RCC 7860 (cell line): ENCODE results near the gene TRABD2A.
"Not testable (repeated sequence)": the region's sequence is repeated elsewhere in the genome, so short reads cannot be mapped to it uniquely, and the experiment has no call there.

Source experiments
- DNase-seq: peaks from one replicate; pipeline ENCODE4 v3.0.0-alpha.2; 2015; ENCODE audit warnings: low spot score
- FAIRE-seq: peaks from 2 replicates; lab custom pipeline; 2012; peaks lifted over from hg19 to GRCh38; lab: Jason Lieb, UNC

The TRABD2A gene, protein sequence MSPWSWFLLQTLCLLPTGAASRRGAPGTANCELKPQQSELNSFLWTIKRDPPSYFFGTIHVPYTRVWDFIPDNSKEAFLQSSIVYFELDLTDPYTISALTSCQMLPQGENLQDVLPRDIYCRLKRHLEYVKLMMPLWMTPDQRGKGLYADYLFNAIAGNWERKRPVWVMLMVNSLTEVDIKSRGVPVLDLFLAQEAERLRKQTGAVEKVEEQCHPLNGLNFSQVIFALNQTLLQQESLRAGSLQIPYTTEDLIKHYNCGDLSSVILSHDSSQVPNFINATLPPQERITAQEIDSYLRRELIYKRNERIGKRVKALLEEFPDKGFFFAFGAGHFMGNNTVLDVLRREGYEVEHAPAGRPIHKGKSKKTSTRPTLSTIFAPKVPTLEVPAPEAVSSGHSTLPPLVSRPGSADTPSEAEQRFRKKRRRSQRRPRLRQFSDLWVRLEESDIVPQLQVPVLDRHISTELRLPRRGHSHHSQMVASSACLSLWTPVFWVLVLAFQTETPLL

DNA sequence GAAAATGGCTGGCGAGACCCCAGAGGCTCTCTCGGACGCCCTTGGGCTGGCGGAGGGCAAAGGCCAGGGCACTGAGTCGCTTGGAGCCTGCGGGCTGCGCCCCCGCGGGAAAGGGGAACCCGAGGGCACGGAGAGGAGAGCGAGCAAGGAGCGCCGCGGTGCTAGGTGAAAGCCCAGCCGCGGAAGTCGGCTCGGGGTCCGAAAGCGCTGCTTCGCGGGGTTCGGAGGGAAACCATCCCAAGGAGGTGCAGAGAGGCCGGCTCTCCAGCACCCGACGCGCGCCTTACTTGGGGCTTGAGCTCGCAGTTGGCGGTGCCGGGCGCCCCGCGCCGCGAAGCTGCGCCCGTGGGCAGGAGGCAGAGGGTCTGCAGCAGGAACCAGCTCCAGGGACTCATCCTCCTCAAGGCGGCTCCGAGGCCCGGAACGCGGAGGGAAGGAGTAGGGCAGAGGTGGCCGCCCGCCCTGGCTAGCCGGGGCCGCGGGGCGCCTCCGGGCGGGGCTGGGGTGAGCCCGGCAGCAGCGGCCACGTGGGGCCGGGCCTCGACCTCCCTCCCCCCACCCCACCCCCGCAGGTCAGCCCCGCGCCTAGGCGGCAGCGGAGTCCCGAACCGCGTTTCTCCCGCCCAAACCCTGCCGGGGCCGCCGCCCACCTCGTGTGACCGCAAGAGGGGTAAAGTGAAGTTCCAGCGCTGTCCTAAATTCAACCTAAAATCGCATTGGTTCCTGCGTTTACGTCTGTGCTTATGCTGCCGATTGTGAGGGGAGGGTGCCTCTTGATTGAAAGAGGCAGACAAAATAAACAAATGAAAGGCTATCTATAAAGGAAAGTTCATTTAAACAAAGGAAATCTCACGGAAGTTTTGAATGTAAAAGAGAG lies at the start of gene TRABD2A:
Gene TRABD2A, minus strand, starts transcription at position 440 of the 877 bp plus-strand sequence. Its CDS starts 45 bp downstream, at position 395.
- FAIRE-seq, result no peak
- no peak for DNase-seq

- FAIRE-seq (no peak), DNase-seq (no peak)
Measured at GRCh38 chr2:84927275-84927627, 46.4 kb upstream of the TRABD2A start.

GRCh38 chr2:84925724-84926376 lies 45.0 kb upstream of the TRABD2A start:
- DNase-seq (peak; percentile 99), FAIRE-seq (peak; percentile 87)

GRCh38 chr2:84925336-84925723 lies 44.4 kb upstream of the TRABD2A start:
- FAIRE-seq (no peak), DNase-seq (no peak)

GRCh38 chr2:84924173-84925106 lies 43.6 kb upstream of the TRABD2A start:
- DNase-seq (no peak), FAIRE-seq (no peak)

DNA sequence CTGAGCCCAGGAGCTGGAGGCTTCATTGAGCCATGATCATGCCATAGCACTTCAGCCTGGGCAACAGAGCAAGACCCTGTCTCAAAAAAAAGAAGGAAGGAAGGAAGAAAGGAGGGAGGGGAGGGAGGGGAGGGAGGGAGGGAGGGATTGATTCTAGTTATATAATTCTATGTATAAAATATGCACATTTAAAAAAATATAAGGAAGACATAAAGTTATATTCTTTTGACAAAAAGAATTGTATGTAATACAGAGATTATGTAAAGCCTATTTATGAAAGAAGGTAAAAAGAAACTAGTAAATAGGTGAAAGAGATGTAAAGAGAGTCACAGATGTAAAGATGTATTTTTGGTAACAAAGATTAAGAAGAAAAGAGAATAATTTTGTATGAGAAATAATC lies 42.1 kb upstream of the TRABD2A start:
- no peak for DNase-seq
- no peak for FAIRE-seq

DNA sequence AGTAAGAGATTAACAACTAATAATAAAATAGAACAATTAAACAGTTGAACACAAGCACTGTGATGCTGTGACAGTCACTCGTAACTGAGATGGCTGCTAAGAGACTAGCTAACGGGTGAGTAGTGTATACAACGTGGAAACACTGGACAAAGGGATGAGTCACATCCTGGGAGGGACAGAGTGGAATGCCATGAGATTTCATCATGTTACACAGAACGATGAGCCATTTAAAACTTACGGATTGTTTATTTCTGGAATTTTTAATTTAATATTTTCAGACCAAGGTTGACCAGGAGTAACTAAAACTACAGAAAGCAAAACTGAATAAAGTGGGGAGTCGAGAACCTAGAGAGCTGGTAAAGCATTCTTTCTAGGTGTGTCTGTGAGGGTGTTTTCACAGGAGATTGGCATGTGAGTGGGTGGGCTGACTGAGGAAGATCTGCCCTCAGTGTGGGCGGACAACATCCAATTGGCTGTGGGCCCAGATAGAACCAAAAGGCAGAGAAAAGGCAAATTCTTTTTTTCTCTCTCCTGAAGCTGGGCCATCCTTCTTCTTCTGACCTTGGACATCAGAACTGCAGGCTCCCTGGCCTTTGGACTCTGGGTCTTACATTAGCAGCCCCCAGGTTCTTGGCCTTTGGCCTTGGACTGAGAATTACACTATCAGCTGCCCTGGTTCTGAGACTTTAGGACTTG lies 39.1 kb upstream of the TRABD2A start:
- peak; percentile 92 for FAIRE-seq
- DNase-seq, result peak; percentile 96

GRCh38 chr2:84918430-84918829 lies 37.5 kb upstream of the TRABD2A start:
- no peak for FAIRE-seq
- no peak for DNase-seq

- FAIRE-seq, DNase-seq: not testable (repeated sequence)
Measured at GRCh38 chr2:84917821-84918220, 36.9 kb upstream of the TRABD2A start.

- DNase-seq, FAIRE-seq: not testable (repeated sequence)
Measured at GRCh38 chr2:84915675-84916074, 34.8 kb upstream of the TRABD2A start.

GRCh38 chr2:84914334-84914733 lies 33.5 kb upstream of the TRABD2A start:
- DNase-seq (no peak), FAIRE-seq (no peak)

GRCh38 chr2:84912984-84913383 lies 32.1 kb upstream of the TRABD2A start:
- FAIRE-seq, result no peak
- DNase-seq, result no peak

- DNase-seq (no peak), FAIRE-seq (no peak)
Measured at GRCh38 chr2:84911135-84911678, 30.3 kb upstream of the TRABD2A start.

DNA sequence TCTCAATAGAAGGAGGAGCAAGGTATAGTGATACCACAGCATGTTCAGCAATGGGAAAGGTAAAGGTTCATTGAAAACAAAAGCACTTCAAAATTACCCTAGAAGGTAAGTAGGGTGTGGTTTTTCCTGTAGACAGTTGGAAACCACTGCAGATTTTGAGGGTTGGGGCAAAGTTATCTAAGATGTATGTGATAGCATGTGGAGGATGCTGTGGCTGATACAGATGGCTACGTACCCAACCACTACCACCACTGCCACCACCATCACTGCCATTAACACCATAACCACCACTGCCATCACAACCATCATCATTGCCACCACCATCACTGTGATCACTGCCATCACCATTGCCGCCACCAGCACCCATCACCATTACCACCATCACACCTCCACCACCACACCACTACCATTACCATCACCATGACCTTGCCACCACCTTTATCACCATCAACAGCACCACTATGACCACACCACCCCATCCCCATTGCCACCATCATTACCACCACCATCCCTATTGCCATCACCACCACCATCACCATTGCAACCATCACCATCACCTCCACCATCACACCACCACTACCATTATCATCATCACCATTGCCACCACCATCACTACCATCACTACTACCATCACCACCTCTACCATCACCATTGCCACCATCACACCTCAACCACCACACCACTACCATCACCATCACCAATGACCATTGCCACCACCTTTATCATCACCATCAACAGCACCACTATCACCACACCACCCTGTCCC lies 28.2 kb upstream of the TRABD2A start:
- DNase-seq (no peak), FAIRE-seq (no peak)

DNA sequence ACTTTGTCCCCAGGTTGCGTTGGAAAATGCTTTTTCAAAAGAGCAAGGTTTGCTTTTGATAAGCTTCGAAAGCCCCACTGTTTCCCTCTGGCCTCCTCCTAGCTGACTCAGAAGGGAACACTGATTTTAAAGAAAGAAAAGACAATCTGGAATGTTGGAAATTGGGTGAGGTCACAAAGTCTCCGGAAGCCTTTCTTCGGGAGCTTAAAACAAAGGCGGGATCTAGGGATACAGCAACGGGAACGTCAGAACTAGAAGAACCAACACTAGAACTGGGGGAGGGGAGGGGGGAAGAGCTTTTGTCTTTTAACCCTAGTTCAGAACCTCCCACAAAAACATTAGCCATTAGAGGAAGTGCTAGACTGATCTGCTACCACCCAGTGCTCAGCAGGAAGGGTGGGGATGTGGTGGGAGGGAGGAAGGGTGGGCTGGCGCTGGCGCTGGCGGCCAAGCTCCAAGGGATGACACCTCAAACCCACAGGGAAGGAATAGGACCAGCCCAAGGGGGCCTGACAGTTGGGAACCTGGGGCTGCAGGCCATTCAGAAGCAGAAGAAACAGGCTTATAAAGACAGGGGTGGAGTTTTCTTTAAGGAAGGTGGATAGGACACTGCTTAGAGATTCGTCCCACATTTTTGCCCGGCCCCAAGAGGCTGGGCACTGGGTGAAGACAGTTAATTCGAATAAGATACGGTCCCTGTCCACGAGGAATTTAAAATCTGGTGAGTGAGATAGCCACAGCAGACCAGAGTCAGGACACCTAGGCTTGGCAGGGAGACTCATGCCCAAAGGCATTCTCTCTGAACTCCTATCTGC lies 26.2 kb upstream of the TRABD2A start:
- FAIRE-seq (peak; percentile 88), DNase-seq (peak; percentile 96)

DNA sequence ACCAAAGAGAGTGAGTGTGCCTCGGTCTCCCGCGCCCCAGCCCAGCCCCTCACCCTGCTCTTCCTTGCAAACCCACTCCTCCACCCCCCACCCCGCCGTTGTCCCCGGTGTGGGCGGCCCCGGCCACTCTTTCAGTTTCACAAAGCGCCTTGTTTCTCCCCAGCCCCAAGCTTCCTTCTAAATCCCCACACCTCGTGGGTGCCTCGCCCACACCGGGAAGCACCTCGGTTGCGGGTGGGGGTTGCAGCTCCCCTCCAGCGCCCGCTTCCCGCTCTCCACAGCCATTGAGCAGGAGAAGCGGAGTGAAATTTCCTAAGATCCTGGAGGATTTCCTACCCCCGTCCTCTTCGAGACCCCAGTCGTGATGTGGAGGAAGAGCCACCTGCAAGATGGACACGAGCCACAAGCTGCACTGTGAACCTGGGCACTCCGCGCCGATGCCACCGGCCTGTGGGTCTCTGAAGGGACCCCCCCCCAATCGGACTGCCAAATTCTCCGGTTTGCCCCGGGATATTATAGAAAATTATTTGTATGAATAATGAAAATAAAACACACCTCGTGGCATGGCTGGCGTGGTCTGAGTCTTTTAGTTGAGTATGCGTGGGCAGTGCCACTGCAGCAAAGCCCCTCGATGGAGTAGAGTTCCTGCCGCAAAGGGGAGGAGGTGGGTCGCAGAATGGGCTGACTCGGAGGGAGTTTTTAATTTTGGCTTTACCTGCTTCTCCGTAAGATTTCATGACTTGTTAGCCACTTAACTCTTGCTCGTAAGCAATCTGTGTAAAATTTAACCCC lies 25.4 kb upstream of the TRABD2A start:
- DNase-seq (no peak), FAIRE-seq (no peak)
